Stimulated activated CD4-positive, alpha-beta T cell treated with anti-CD3 and anti-CD28 coated beads, Interleukin-12 subunit alpha, Interleukin-12 subunit beta, amount 100 ng/mL, for 24 hours (primary cell): ENCODE results near the gene PEX14.

Source experiments
- DNase-seq, 2 experiments: peaks; one replicate each; pipeline ENCODE4 v3.0.0-alpha.2; 2020; ENCODE audit warnings: low read depth in 2 of 2

Gene PEX14

DNA sequence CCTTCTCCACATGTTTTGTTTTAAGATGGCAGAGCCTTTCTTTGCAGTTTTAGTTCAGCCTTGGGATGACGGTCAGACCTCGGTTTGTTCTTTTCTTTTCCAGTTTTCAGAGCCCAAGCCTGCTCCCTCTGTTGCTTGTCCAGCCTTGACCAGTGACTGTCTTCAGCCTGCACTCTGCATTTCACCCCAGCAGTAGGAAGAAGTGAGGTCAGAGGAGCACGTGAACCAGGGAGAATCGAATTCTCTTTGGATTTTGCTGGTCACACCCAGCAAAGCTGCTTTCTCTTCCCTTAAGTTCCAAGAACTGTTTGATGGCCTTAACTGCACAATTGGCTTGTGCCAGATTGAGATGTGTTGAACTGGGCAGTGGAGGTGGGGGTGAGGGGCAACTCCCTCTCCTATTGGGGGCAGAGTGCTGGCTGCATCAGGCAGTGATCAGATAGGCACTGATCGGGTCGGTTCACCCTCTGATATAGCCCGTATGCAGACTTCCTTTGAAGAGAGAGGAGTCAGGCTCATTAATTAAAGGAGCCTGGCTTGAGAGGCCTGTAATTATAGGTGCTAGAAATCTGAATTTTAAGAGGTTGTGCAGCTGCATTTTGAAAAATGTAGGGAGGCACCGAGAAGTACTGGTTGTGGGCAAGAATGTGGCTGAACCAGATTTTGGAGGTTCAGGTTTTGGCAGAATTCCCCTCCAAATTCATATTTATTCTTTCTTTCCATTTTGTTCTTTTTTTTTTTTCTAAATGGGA is 42.4 kb downstream of the PEX14 start:
- DNase-seq = no peak

DNA sequence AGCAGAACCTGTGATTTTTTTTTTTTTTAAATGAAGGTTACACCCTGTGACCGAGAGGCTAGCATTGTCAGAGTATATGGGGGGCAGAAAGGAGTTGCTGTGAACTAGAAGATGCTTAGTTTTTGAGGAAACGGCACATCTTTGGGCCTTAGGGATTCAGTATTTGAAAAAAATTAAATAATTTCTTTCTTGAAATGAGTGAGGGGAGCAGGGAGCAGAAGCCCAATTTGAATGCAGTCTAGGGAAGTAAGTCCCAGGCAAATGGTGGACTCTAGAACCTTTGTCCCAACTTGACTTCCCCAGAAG is 42.9 kb downstream of the PEX14 start:
- DNase-seq = no peak

DNA sequence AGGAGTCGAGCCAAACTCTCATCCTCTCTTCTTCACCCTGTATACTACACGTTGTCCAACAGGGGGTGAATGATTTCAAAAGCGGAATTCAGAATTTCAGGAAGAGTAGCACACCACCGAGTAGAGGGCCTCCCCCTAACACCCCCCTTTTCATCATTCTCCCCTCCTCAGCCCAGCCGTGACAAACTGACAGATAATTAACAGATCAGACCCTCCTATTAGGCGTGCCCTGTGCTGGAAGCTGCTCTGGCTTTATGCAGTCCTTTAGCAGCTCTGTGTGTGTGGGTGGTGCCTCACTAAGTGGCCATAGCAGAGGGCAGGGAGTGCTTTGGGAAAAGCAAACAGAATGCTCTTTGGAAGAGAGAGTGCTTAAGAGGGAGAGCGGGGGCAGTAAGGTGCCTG is 44.3 kb downstream of the PEX14 start:
- no peak for DNase-seq

DNA sequence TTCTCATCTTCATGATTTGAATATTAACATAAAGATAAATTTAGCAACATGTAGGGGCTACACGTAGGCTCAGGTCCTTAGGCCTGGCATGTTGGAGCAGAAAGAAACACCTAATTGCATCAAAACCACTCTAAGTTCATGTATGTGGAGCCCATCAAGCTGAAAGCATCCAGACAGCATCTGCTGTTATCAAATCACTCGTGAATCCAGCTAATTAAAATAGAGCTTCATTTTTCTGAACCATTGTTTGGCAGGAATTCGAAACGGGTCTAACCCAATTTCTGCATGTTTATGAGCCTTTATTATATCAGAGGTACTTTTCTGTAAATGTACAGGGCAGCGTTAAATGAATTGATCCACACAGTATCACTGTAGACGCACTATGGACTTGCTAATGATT is 45.7 kb downstream of the PEX14 start:
- no peak for DNase-seq

DNA sequence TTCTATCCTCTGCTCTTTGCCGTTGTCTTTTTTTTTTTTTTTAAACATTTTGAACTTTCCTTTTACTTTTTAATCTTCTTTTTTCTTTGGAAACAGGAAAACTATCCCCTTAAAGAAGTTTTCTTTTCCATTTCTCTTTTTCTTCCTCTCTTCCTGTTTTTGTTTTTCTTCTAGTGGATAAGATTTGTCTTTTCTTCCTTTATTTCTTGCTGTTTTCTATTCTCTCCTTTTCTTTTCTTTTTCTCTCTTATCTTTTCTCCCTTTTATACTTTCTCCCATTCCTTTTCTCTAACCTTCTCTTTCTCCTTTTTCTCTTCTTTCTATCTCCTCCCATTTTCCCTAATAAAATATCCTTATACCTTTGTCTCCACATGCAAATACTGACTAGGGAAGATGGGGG is 46.2 kb downstream of the PEX14 start:
- no peak for DNase-seq

DNA sequence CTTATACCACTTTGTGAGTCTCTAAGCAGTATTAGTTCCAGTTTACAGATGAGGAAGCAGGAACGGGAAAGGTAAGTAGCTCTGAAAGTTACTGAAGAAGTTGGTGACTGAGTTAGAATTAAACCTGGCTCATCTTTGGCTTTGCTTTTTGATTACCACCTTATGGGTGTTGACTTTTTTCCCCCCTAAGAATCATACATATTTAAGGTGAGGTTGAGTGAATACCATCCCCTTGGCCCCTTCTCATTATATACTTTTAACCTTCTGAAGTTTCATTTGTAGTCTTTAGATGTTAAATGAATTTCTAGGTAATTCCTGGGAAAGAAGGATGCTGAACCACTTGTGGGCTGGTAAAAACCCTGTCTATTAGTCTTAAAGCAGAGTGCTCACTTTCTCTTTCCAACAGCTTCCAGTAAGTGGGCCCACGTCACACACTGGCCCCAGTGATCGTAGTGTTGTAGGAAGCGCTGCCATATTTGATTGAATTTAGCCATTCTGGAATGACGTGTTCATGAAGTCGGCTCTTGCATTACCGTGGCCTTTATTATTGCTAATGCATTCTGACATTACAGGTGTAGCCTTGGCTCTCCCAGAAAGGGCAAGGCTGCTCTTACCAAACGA is 46.9 kb downstream of the PEX14 start:
- no peak for DNase-seq

DNA sequence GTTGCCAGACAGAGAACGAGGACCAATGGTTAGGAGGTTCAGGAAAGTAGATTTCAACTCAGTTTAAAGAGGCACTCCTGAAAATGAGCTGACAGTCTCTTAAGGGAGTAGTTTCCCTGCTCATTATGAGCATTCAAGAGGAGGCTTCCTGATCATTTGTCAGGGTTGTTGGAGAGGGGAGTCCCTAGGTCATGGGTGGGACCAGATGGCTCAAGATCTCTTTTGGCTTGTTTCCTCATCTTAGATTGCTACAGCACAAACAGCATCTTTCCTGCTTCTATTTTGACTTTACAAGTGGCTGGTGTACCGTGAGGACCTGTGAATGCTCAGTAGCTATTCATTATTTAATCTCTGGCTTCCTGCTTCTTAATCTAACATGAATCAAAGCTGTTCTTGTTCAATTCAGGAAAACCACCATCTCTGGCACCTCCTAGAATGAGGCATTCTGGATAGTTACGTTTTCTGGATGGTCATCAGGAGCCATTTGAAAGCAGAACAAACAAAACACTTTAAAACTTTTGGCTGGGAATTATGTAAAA is 47.6 kb downstream of the PEX14 start:
- DNase-seq = no peak

DNA sequence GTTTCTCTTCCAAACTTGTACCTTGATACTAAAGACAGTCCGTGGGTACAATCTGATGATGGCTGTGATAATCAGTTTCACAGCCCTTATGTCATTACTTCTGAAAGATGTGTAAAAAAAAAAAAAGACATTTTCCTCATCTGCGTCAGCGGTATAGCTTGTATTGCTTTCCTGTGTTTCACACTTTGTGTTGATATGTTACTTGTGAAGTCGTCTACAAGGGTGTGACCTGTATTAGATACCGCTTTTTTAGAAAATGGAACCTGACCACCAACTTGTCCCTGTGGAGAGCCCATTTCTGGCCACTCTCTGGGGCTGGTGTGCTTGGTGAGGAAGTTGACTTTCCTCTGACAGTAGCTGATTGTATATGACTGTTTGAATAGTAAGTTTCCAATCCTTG is 50.5 kb downstream of the PEX14 start:
- no peak for DNase-seq

DNA sequence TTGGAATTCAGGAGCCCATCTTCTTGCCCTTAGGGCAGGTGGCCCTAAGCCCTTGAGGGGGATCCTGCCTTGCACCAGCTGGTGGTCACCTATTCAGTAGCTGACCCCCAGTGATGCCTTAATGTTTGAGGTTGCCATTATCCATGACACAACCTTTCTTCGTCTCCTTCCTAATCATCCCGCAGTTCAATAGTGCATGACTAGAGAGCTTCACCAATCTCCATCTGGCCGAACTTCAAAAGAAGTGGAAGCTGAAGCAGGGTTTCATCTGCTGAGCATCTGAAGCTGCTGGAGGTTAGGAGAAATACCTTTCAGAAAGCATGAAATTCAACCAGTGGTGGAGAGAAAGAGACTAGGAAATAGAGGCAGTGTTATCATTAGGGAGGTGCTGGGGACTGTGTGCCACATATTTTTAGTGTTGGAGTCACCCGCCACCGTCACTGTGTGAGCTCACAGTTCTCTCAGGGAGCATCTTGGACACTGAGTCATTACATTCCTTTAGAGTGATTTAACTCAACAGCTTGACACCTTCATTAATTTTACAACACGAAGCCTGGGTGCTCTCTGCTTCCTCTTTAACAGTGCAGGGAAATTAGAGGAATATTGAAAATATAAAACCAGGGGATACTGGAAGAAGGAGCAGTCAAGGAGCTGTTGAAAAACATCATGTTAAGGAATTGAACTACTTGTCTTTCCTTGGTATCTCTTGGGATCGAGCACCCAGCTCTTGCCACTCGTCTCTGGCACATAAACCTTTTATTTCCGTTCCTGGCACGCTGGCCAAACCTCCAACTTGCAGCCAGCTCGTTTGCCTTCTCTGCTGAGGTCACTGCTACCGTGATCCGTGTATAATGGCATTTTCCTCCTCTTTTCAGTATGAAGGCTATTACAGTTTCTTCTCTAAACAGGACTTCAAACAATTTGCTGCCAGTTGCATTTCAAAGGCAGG is 53.6 kb downstream of the PEX14 start:
- no peak for DNase-seq

DNA sequence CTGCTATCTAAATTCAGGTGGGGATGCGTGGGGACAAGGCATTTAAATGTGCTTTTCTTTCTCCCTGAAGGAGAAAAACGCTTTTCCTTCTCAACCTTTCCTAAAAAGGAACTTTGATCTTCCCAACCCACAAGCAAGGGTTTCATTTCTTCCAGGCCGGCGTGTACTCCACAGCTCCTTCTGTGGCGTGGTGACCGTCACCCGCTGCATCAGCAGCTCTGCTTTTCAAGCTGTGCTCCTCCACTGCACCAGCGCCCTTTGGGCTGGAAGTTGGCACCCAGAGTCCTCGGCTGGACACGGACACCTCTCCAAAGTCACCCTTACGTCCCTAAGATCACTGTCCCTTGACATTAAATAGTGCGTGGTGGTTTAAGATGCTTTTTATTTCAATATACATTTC is 54.3 kb downstream of the PEX14 start:
- DNase-seq = no peak

DNA sequence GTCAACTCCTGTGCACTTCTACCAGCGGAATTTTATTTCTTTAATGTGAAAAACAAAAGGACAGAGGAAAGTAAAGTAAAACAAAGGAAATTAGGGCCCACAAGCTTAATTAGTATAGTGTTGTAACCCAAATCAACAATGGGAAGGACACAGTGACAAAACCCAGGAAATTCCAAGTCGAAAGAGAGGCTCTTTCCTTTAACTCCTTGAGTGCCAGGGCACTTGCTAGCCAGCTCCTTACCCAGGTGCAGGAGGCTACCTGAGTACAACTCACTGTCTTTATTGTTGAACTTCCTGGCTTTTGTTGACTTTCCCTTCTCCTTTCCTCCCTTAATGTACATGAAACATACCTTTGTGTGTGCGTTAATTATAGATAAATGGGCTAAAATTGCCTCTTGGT is 55.0 kb downstream of the PEX14 start:
- DNase-seq = no peak

DNA sequence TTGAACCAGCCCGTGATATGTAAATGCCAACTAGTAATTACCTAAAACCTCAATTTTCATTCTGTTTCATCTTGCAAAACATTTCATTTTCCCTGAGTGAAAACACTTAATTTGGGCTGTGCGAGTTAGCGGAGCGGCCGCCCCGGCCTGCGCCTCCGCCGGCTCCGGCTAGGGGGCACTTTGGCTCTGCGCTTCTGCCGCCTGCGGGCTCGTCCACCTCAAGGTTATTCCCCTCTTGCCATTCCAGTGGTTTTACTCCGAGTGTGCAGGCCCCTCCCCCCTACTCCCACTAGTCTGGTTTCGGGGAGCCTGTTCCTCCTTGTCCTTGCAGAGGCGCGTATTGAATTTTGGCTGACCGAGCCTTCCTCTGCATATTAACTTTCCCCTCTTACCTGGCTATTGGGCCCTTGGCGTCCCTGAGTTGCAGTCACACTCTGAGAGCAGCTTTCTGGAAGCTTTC is 55.6 kb downstream of the PEX14 start:
- no peak for DNase-seq

DNA sequence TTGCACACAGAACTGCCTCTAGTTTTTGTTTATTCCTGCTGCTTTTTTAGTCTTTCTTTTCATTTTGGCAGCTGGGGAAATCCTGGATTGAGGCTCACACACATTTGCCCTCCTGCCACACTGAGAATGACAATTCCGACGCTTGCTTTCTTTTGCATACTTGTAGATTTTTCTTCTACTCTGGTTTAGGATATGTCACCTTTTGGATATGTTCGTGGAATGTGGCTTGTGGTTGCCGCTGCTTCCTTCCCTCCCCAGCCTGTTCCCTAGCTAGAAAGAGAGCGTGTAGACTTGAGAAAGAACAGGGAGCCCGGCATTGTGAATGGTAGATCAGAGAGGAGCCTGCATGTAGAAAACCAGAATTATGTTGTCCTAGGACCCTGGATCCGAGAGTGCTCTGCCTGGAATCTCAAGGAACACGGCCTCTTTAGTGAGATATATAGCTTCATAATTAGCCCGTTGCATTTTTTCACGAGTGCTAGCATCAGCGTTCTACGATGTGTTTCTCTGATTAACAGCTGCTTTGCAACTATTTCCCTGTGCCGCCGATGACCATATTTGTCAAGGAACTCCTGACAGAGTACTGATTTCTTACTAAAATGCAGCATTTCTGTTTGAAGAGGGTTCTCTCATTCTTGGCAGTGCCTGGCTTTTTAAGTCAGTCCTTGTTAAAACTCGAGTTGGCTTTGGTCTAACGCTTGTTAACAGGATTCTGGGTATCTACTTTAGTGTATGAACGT is 56.2 kb downstream of the PEX14 start:
- no peak for DNase-seq

DNA sequence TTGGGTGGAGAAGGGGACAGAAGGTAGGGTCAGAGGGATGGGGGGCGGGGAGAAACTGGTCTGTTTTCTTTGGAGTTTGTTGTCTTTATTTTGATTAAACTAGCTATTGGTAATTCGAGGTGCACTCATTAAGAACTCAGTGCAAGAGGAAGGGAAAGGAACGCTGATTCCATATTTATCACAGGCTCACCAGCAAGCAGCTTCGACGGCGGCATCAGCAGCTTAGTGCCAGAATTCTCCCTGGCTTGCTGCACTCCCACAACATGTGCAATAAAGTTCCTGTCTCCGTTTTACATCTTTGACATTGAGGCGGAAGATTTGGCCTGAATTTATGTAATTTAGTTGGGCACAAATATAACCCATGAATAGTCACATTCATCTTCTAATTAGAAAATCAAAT is 57.6 kb downstream of the PEX14 start:
- no peak for DNase-seq

DNA sequence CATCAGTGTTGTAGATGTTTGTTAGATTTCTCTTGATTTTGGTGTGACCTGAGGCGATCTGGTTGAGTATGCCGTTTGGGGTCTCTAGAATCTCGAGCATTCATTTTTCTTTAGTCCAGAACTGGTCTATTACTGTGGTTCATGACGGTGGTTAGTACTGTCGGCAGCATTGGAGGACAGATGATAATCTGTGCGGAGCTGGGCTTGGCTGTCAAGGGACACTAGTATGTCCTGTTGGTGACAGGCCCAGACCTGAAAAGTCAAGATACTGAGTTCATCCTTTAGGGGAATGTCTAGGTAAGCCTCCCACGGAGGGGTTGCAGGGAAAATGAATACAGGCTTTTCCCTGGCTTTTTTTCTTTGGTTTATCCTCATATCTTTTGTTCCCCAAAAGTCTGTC is 59.8 kb downstream of the PEX14 start:
- no peak for DNase-seq

DNA sequence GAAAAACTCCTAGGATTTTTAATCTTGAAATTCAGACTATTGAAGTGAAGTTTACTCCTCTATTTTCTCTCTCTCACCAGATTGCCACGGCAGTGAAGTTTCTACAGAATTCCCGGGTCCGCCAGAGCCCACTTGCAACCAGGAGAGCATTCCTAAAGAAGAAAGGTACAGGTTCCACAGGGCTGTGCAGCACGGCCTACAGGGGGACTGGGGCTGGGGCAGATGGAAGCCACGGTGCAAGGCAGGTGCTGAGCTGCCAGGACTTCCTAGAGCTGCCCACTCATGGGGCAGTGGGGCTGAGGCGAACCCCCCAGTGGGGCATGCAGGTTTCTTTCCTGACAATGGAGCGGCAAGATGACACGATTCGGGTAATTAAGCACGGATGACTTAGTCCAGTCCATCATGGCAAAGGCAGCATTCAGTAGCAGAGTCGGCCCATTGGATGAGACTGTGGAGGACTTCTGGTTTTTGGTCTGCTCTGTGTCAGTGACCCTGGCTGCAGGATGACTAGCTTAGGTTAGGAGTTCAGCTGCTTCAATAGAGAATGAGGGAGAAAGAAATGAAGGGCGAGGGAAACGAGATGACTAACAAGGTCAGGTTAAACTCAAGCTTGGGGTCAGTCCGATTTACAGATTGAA is 61.5 kb downstream of the PEX14 start:
- DNase-seq = no peak

DNA sequence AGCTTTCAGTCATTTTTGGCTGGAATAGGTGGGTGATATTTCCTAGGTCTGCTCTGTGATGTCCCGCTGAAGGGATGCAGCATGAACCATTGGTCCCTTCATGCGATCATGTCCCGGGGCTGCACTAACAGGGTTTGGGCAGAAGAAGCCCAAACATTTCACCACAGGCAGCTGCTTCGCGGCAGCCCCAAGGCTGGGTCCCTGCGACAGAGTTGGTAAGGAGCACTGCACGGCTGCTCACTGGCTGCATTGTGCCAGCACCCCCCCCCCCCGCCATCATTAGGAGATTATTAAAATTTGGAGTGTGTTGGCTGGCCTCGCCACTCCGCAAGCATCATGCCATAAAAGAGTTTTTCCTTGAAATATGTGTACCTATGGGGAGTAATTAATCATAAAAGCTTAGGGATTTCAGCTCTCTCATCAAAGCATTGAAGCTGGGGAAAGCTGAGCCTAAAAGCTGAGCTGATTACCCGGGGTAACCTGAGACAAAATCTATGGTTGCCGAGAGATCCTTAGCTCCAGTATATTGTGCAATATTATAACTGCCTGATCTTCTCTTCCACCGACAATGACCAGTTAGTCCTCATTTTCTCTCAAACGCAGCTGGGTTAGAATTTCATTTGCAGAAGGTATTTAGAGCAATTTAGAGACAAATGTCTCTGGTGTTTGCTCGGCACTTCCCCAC is 62.5 kb downstream of the PEX14 start:
- no peak for DNase-seq

DNA sequence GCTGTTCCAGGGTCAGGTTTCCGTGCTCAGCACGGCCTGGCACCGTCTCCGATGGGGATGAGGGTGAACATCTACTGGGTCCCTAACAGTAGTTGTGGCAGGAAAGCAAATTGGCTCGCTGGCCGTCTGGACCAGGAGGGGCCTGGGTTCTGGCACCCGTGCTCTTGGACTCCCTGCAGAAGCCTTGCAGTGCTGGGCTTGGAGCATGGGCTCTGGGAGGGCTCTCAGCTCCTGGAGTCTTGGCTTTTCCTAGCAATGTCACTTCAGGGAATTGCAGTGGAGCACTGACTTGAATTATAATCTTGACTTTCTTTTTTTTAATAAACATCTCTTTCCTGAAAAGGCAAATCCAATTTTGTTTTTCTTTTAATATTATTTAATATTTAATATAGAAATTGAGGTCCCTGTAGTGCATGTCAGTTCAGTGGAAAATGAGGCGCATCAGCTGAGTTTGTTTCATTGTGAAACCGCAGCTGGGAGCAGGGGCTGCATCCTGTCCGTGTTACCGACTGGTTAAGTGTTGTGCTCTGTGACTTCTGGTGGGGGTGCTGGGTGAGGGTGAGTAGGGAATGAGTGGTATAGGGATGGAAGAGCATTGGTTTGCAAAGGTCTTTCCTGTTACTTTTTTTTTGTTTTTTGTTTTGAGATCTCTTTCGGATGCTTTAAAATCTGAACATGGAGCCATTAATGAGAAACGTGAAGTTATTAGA is 64.1 kb downstream of the PEX14 start:
- DNase-seq = no peak

DNA sequence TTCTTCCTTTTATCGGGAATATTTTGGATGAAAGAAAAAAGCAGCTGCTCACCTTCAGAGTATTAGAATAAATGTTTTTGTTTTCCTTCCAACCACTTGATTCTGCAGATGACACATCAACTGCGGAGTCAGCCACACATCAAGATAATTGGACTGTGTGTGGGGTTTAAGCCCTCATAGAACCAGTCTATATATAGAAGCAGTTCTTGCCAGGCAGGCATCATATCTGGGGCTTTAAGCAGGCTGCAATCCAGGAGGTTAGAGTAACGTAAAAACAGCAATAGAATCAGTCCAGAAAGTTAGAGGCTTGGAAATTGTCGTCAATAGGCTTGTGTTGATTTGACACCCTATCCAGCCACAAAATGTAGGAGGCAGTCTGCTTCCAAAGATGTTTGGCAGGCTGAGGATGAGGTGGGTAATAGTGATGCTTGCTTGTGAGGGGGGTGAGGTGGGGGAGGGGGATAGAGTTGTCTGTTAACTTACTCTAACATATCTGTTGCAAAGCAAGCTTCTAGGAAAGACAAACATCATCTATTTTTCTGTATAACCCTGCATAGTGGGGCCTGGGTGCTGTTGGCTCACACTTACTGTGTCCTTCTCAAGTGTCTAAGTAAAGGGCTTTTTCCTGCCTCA is 64.8 kb downstream of the PEX14 start:
- no peak for DNase-seq
